Vagina (tissue), 2 donors: Measurements from ENCODE around the gene RASGRP2.

Experiments
- POLR2A ChIP-seq, 2 donors: fragments of 450-650 bp; IDR thresholded peaks; one replicate each; pipeline ENCODE4 v1.6.1; 2017; ENCODE audit warnings: antibody characterized with exemption in 2 of 2, mild to moderate bottlenecking in 2 of 2, moderate library complexity in 2 of 2
- POLR2AphosphoS5 ChIP-seq, 2 donors: sonication (generic); formaldehyde crosslinking; IDR thresholded peaks; one replicate each; pipeline ENCODE4 v1.9.0; 2017; ENCODE audit warnings: antibody characterized with exemption in 2 of 2, mild to moderate bottlenecking in 2 of 2, low read depth in 1 of 2; ENCODE audit not compliant: insufficient read depth in 1 of 2
- TF ChIP-seq, protein P1 (sequence below), 3 experiments: fragments of 450-650 bp in 2 of 3; fragments of 200-600 bp in 1 of 3; sonication (generic) in 1 of 3; IDR thresholded peaks; one replicate each; pipeline ENCODE4 v1.5.1; 2017 to 2019; ENCODE audit warnings: antibody characterized with exemption in 3 of 3, mild to moderate bottlenecking in 2 of 3, moderate library complexity in 2 of 3

DNA sequence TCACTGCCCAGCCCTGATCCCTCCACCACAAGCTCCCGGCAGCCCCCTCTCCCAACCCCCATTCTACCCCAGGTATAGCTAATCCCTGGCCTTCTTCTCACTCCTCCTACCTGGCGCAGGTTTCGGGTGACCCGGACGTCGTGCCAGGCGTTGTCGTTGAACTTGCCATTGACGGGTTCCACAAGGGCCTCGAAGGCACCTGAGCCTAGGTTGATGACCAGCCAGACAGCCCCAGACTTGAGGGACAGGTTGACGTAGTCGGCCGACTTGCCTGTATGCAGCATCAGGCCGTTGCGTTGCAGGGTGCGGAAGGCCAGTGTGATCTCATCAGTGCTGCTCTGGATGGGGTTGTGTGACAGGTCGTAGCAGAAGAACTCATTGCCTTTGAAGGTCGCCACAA is 58.4 kb downstream of the RASGRP2 start:
- TF ChIP-seq, protein P1, sequence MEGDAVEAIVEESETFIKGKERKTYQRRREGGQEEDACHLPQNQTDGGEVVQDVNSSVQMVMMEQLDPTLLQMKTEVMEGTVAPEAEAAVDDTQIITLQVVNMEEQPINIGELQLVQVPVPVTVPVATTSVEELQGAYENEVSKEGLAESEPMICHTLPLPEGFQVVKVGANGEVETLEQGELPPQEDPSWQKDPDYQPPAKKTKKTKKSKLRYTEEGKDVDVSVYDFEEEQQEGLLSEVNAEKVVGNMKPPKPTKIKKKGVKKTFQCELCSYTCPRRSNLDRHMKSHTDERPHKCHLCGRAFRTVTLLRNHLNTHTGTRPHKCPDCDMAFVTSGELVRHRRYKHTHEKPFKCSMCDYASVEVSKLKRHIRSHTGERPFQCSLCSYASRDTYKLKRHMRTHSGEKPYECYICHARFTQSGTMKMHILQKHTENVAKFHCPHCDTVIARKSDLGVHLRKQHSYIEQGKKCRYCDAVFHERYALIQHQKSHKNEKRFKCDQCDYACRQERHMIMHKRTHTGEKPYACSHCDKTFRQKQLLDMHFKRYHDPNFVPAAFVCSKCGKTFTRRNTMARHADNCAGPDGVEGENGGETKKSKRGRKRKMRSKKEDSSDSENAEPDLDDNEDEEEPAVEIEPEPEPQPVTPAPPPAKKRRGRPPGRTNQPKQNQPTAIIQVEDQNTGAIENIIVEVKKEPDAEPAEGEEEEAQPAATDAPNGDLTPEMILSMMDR (IDR thresholded peaks at IDR 0.05) = no peak
- no peak for TF ChIP-seq POLR2AphosphoS5 (IDR thresholded peaks at IDR 0.05; ENCODE audit: insufficient read depth in 1 of 2, low read depth in 1 of 2)
- TF ChIP-seq POLR2A (IDR thresholded peaks at IDR 0.05) = no peak
